ENCODE measurements around the gene MYL5.
"Not testable (repeated sequence)": the region's sequence is repeated elsewhere in the genome, so short reads cannot be mapped to it uniquely, and the experiment has no call there.

The MYL5 gene

GRCh38 chr4:656436-657337, 17.7 kb upstream of the MYL5 start:
- DNase-seq (ENCODE audit: low read depth in 2 of 2), result no peak

- no peak for DNase-seq (ENCODE audit: low read depth in 2 of 2)
These were observed 17.0 kb upstream of the MYL5 start for GRCh38 chr4:657338-657833.

- DNase-seq (ENCODE audit: low read depth in 2 of 2), result no peak
These were observed 16.3 kb upstream of the MYL5 start for GRCh38 chr4:657834-658667.

- DNase-seq (ENCODE audit: low read depth in 2 of 2), result no peak
These were observed 15.4 kb upstream of the MYL5 start for GRCh38 chr4:658681-659667.

- no peak for DNase-seq (ENCODE audit: low read depth in 2 of 2)
These were observed 14.5 kb upstream of the MYL5 start for GRCh38 chr4:659851-660250.

GRCh38 chr4:660401-660800, 13.9 kb upstream of the MYL5 start:
- no peak for DNase-seq (ENCODE audit: low read depth in 2 of 2)

GRCh38 chr4:661231-661630, 13.1 kb upstream of the MYL5 start:
- no peak for DNase-seq (ENCODE audit: low read depth in 2 of 2)

GRCh38 chr4:661881-662761, 12.2 kb upstream of the MYL5 start:
- no peak for DNase-seq (ENCODE audit: low read depth in 2 of 2)

GRCh38 chr4:663046-663437, 11.3 kb upstream of the MYL5 start:
- DNase-seq (ENCODE audit: low read depth in 2 of 2), result no peak

GRCh38 chr4:663438-664428, 10.6 kb upstream of the MYL5 start:
- peak; percentile 60 to 65 for DNase-seq (ENCODE audit: low read depth in 2 of 2)

GRCh38 chr4:664713-665231, 9.6 kb upstream of the MYL5 start:
- no peak for DNase-seq (ENCODE audit: low read depth in 2 of 2)

- DNase-seq (ENCODE audit: low read depth in 2 of 2), result no peak
These were observed 9.0 kb upstream of the MYL5 start for GRCh38 chr4:665381-665750.

GRCh38 chr4:665751-666435, 8.4 kb upstream of the MYL5 start:
- DNase-seq (ENCODE audit: low read depth in 2 of 2), result no peak

- DNase-seq (ENCODE audit: low read depth in 2 of 2), result no peak
These were observed 7.9 kb upstream of the MYL5 start for GRCh38 chr4:666436-666810.

GRCh38 chr4:666822-667544, 7.4 kb upstream of the MYL5 start:
- DNase-seq (ENCODE audit: low read depth in 2 of 2), result no peak

GRCh38 chr4:667545-667925, 6.8 kb upstream of the MYL5 start:
- no peak for DNase-seq (ENCODE audit: low read depth in 2 of 2)

GRCh38 chr4:668219-668618, 6.1 kb upstream of the MYL5 start:
- not testable (repeated sequence) for DNase-seq (ENCODE audit: low read depth in 2 of 2)
